ENCODE measurements around the gene UGT2A2.

Gene UGT2A2

GRCh38 chr4:69594382-69594781, 45.1 kb downstream of the UGT2A2 start:
- Histone ChIP-seq H4K20me1 (ENCODE audit: insufficient read depth, low read length) (no peaks in the 10 kb centered on the region), H2AFZ (ENCODE audit: low read length) (no peak overlapping the region), H3K4me1 (ENCODE audit: insufficient read depth, low read length, severe bottlenecking) (no peaks in the 10 kb centered on the region), H3K27me3 (ENCODE audit: insufficient read depth, low read length) (no peaks in the 10 kb centered on the region), H3F3A (ENCODE audit: insufficient read depth, low read length) (no peaks in the 10 kb centered on the region), H3K27ac (ENCODE audit: low read depth, low read length, poor library complexity, severe bottlenecking) (no peak overlapping the region), H3K36me3 (ENCODE audit: insufficient read depth, low read length) (no peaks in the 10 kb centered on the region), H3K9me2 (ENCODE audit: low read depth, low read length) (no peaks in the 10 kb centered on the region), H3K79me2 (ENCODE audit: insufficient read depth, low read length) (no peaks in the 10 kb centered on the region), H3K4me2 (ENCODE audit: low read length) (no peak overlapping the region), H3K4me3 (ENCODE audit: low read depth, low read length, poor library complexity, severe bottlenecking) (no peak overlapping the region), H3K9ac (ENCODE audit: low read length) (no peak overlapping the region), H3K9me3 (ENCODE audit: low read length) (no peaks in the 10 kb centered on the region)
- TF ChIP-seq EZH2 (IDR thresholded peaks at IDR 0.05; ENCODE audit: borderline replicate concordance, low read length) (no peak), CTCF (IDR thresholded peaks at IDR 0.05; ENCODE audit: low read length) (no peak)

GRCh38 chr4:69591364-69591763, 48.1 kb downstream of the UGT2A2 start:
- no peak overlapping the region for H3K4me2 ChIP-seq (ENCODE audit: low read length)
- no peak overlapping the region for H2AFZ ChIP-seq (ENCODE audit: low read length)
- H3K4me3 ChIP-seq (ENCODE audit: low read depth, low read length, poor library complexity, severe bottlenecking): no peak overlapping the region
- no peaks in the 10 kb centered on the region for H3K9me3 ChIP-seq (ENCODE audit: low read length)
- no peak for TF ChIP-seq EZH2 (IDR thresholded peaks at IDR 0.05; ENCODE audit: borderline replicate concordance, low read length)
- TF ChIP-seq CTCF (IDR thresholded peaks at IDR 0.05; ENCODE audit: low read length): no peak
- no peaks in the 10 kb centered on the region for H3K9me2 ChIP-seq (ENCODE audit: low read depth, low read length)
- H3K36me3 ChIP-seq (ENCODE audit: insufficient read depth, low read length): no peaks in the 10 kb centered on the region
- no peaks in the 10 kb centered on the region for H4K20me1 ChIP-seq (ENCODE audit: insufficient read depth, low read length)
- no peaks in the 10 kb centered on the region for H3K4me1 ChIP-seq (ENCODE audit: insufficient read depth, low read length, severe bottlenecking)
- no peak overlapping the region for H3K9ac ChIP-seq (ENCODE audit: low read length)
- no peaks in the 10 kb centered on the region for H3F3A ChIP-seq (ENCODE audit: insufficient read depth, low read length)
- H3K27me3 ChIP-seq (ENCODE audit: insufficient read depth, low read length): no peaks in the 10 kb centered on the region
- no peaks in the 10 kb centered on the region for H3K79me2 ChIP-seq (ENCODE audit: insufficient read depth, low read length)
- no peak overlapping the region for H3K27ac ChIP-seq (ENCODE audit: low read depth, low read length, poor library complexity, severe bottlenecking)

- Histone ChIP-seq H4K20me1 (ENCODE audit: insufficient read depth, low read length) (no peaks in the 10 kb centered on the region), H3K27me3 (ENCODE audit: insufficient read depth, low read length) (no peaks in the 10 kb centered on the region), H3K36me3 (ENCODE audit: insufficient read depth, low read length) (no peaks in the 10 kb centered on the region), H3K4me3 (ENCODE audit: low read depth, low read length, poor library complexity, severe bottlenecking) (no peak overlapping the region), H3K4me1 (ENCODE audit: insufficient read depth, low read length, severe bottlenecking) (no peaks in the 10 kb centered on the region), H3F3A (ENCODE audit: insufficient read depth, low read length) (no peaks in the 10 kb centered on the region), H3K27ac (ENCODE audit: low read depth, low read length, poor library complexity, severe bottlenecking) (no peak overlapping the region), H3K4me2 (ENCODE audit: low read length) (no peak overlapping the region), H3K9ac (ENCODE audit: low read length) (no peak overlapping the region), H3K9me3 (ENCODE audit: low read length) (no peaks in the 10 kb centered on the region), H2AFZ (ENCODE audit: low read length) (no peak overlapping the region), H3K9me2 (ENCODE audit: low read depth, low read length) (no peaks in the 10 kb centered on the region), H3K79me2 (ENCODE audit: insufficient read depth, low read length) (no peaks in the 10 kb centered on the region)
- TF ChIP-seq CTCF (IDR thresholded peaks at IDR 0.05; ENCODE audit: low read length): no peak
- no peak for TF ChIP-seq EZH2 (IDR thresholded peaks at IDR 0.05; ENCODE audit: borderline replicate concordance, low read length)
Observed at GRCh38 chr4:69589884-69590283, 49.6 kb downstream of the UGT2A2 start.

Data from OCI-LY1 (cell line).